Pancreas (tissue), 10 donors: ENCODE measurements around the gene ZC2HC1B. TPM values are rescaled to one million over a fixed set of nuclear protein-coding genes. Genes with fewer than 3 reads are reported as not detected.

Experiments used
- ATAC-seq, 4 donors: fragments of 200-7000 bp; cut with Tn5 transposase; one replicate each; pipeline versions ENCODE4 v1.8.0 to v1.9.1; 2020; ENCODE audit warnings: mild to moderate bottlenecking in 4 of 4, moderate library complexity in 4 of 4
- DNase-seq, 6 donors: peaks; one replicate each; pipeline ENCODE4 v3.0.0-alpha.2; 2020
- FAIRE-seq: peaks from 2 replicates; lab custom pipeline; 2012; peaks lifted over from hg19 to GRCh38; lab: Jason Lieb, UNC
- H3K27ac ChIP-seq, 4 donors: fragments of 200-600 bp; sonication (generic); 1 replicate in 3 of 4; 2 replicates in 1 of 4; pipeline versions ENCODE4 v1.5.0 to v1.8.0; 2020
- H3K27me3 ChIP-seq, 4 donors: fragments of 200-600 bp; one replicate each; pipeline ENCODE4 v1.8.0; 2021
- H3K36me3 ChIP-seq, 3 donors: fragments of 200-600 bp; sonication (generic) in 1 of 3; one replicate each; pipeline versions ENCODE4 v1.5.0 to v1.8.0; 2020 to 2021
- H3K4me1 ChIP-seq, 3 donors: fragments of 200-600 bp; one replicate each; pipeline ENCODE4 v1.8.0; 2021
- H3K4me3 ChIP-seq, 4 donors: fragments of 200-600 bp; sonication (generic) in 2 of 4; one replicate each; pipeline versions ENCODE4 v1.5.0 to v1.8.0; 2020 to 2021
- H3K9me3 ChIP-seq, 4 donors: fragments of 200-600 bp; one replicate each; pipeline ENCODE4 v1.8.0; 2021
- CTCF ChIP-seq, 4 donors: fragments of 200-600 bp; sonication (generic) in 3 of 4; IDR thresholded peaks; one replicate each; pipeline versions ENCODE4 v1.5.0 to v1.8.0; 2021; ENCODE audit warnings: antibody characterized with exemption in 4 of 4
- WGBS, 2 donors: extraction: QIAGEN DNeasy Blood & Tissue Kit; methylation state at CpG; one replicate each; pipeline ENCODE4 v1.1.7; 2013; 5-methylcytosine and 5-hydroxymethylcytosine counted together
- intact Hi-C, 3 donors: fragments of 100-400 bp; cut with DNase I; formaldehyde crosslinking; loops; one replicate each; pipeline versions ENCODE4 v1.11.1 to v1.14.2; 2022
- polyA plus RNA-seq, 2 donors: library from polyadenylated mRNA; stranded (reverse); fragments of 200-250 nt; gene quantifications; one replicate each; pipeline ENCODE4 v1.2.3, GENCODE V29; 2013
- total RNA-seq, 6 donors: library from RNA; stranded (reverse); fragmentation: NEBNext Ultra II Directional in 4 of 6; extraction: Animal tissue kit (Norgen Biotek cat#: 25700) in 4 of 6; gene quantifications; one replicate each; pipeline versions ENCODE4 v1.2.1 to v1.2.4, GENCODE V29; 2021 to 2023
- donor health status: healthy with polysubstance abuse.
- donor health status: DM: no; HTN: no; CAD: no; lungs with moderate emphysema.
- donor health status: DM: no; HTN: no; CAD: no.
- donor health status: control.
- donor health status: control.
- donor health status: Bipolar disorder and iron deficiency.
- donor health status: DM: yes; HTN: yes; CAD: no.
- donor health status: DM: no; HTN: no; CAD: no.
- donor health status: DM: no; HTN: no; CAD: no.
- donor health status: DM: yes; HTN: yes; CAD: no.

The ZC2HC1B gene
- total and polyA plus RNA-seq, 8 donors = not detected

- Histone ChIP-seq H3K27me3 (no peaks in the 10 kb centered on the region), H3K4me1 (peaks cover 0 to 4% (median 0%) of the 10 kb centered on the region in 3 donors), H3K4me3 (no peak overlapping the region), H3K9me3 (no peaks in the 10 kb centered on the region), H3K36me3 (no peaks in the 10 kb centered on the region), H3K27ac (no peak overlapping the region)
- FAIRE-seq = peak; percentile 74
- DNase-seq = peak in 5 of 6 donors; percentile 35 to 66 (median 52)
- WGBS, 2 donors = 22 to 26% methylated on average over 4 of the region's 4 CpGs
- peak; percentile 60 to 73 (median 64) for TF ChIP-seq CTCF (IDR thresholded peaks at IDR 0.05)
- intact Hi-C loops = no loop called here
- peak; percentile 87 to 98 (median 94) for ATAC-seq
These were observed 75.8 kb downstream of the ZC2HC1B start for GRCh38 chr6:143940011-143940597.

- DNase-seq (peak in 5 of 6 donors; percentile 14 to 77 (median 38)), ATAC-seq (peak; percentile 51 to 77 (median 70)), FAIRE-seq (no peak)
- Histone ChIP-seq H3K27ac (no peak overlapping the region), H3K4me1 (peaks cover 0 to 4% (median 0%) of the 10 kb centered on the region in 3 donors), H3K4me3 (no peak overlapping the region), H3K9me3 (no peaks in the 10 kb centered on the region), H3K27me3 (no peaks in the 10 kb centered on the region), H3K36me3 (no peaks in the 10 kb centered on the region)
- 58 to 61% methylated on average over 20 of the region's 20 CpGs for WGBS, 2 donors
- intact Hi-C loops = no loop called here
- peak; percentile 17 to 42 (median 24) for TF ChIP-seq CTCF (IDR thresholded peaks at IDR 0.05)
These were observed 77.8 kb downstream of the ZC2HC1B start for GRCh38 chr6:143941852-143942627.

DNA sequence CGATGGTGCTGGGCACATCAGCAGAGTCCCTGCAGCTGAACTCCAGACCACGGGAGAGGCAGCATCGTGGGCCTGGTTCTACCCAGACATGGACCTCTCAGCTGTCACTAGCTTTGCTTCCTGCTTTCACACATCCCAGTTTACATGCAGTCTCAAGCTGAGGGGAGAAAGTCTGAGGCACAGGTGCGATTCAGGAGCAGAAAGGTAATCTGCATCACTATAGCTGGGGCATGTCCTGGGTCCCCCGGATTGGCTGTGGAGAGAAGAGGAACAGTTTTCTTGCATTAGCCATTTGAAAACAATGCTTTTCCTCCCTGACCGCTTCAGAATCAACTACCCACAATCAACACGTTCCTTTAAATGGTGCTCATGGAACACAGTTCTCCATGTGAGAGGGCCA is 83.9 kb downstream of the ZC2HC1B start:
- no peaks in the 10 kb centered on the region for H3K27me3 ChIP-seq
- intact Hi-C loops = no loop called here
- no peaks in the 10 kb centered on the region for H3K4me1 ChIP-seq
- no peak overlapping the region for H3K4me3 ChIP-seq
- peaks cover 0 to 6% (median 0%) of the 10 kb centered on the region in 3 donors for H3K36me3 ChIP-seq
- WGBS, 2 donors = 89 to 92% methylated on average over 7 of the region's 7 CpGs
- no peak for TF ChIP-seq CTCF (IDR thresholded peaks at IDR 0.05)
- no peak overlapping the region for H3K27ac ChIP-seq
- no peak for ATAC-seq
- H3K9me3 ChIP-seq = no peaks in the 10 kb centered on the region
- FAIRE-seq = no peak
- no peak for DNase-seq

GRCh38 chr6:143949535-143949934 is 85.3 kb downstream of the ZC2HC1B start:
- intact Hi-C loops = no loop called here
- H3K9me3 ChIP-seq = no peaks in the 10 kb centered on the region

More at GRCh38 chr6:143949535-143949934, 85.3 kb downstream of the ZC2HC1B start:
- H3K36me3 ChIP-seq = peaks cover 0 to 6% (median 0%) of the 10 kb centered on the region in 3 donors
- no peaks in the 10 kb centered on the region for H3K4me1 ChIP-seq
- no peak for FAIRE-seq
- no peak for ATAC-seq
- 74 to 84% methylated on average over 1 of the region's 1 CpG for WGBS, 2 donors
- no peak for DNase-seq
- H3K27me3 ChIP-seq = no peaks in the 10 kb centered on the region
- H3K4me3 ChIP-seq = no peak overlapping the region
- TF ChIP-seq CTCF (IDR thresholded peaks at IDR 0.05) = no peak
- no peak overlapping the region for H3K27ac ChIP-seq
